HepG2 (cell line): ENCODE results near the gene HSPA1B. TPM values are rescaled to one million over a fixed set of nuclear protein-coding genes. Genes with fewer than 3 reads are reported as not detected.

Source experiments
- ATAD3A ChIP-seq: sonication (generic); formaldehyde crosslinking; IDR thresholded peaks from 2 replicates; pipeline ENCODE4 v1.4.0; 2020; ENCODE audit warnings: missing genetic modification reagents
- CEBPB ChIP-seq: IDR thresholded peaks from 2 replicates; pipeline ENCODE4 v1.6.1; 2011; ENCODE audit warnings: low read depth, low read length, improper control_type of control experiment, borderline replicate concordance
- JUND ChIP-seq: sonication (generic); formaldehyde crosslinking; IDR thresholded peaks from 2 replicates; pipeline ENCODE4 v1.8.0; 2022; ENCODE audit warnings: mild to moderate bottlenecking, missing genetic modification reagents
- LBX2 ChIP-seq: sonication (generic); formaldehyde crosslinking; IDR thresholded peaks from 2 replicates; pipeline ENCODE4 v1.5.0; 2020; ENCODE audit warnings: missing genetic modification reagents, mild to moderate bottlenecking, borderline replicate concordance
- NR2F2 ChIP-seq: IDR thresholded peaks from 2 replicates; pipeline ENCODE4 v1.6.1; 2012; ENCODE audit warnings: low read depth, inconsistent platforms, borderline replicate concordance
- PHF8 ChIP-seq: sonication (generic); formaldehyde crosslinking; IDR thresholded peaks from 2 replicates; pipeline ENCODE4 v1.5.0; 2020; ENCODE audit warnings: missing genetic modification reagents
- RORA ChIP-seq: sonication (generic); formaldehyde crosslinking; IDR thresholded peaks from 2 replicates; pipeline ENCODE4 v1.5.0; 2020; ENCODE audit warnings: mild to moderate bottlenecking, missing genetic modification reagents, moderate library complexity
- TBX2 ChIP-seq: sonication (generic); formaldehyde crosslinking; IDR thresholded peaks from 2 replicates; pipeline ENCODE4 v1.5.0; 2020; ENCODE audit warnings: missing genetic modification reagents, mild to moderate bottlenecking, borderline replicate concordance
- YEATS2 ChIP-seq: sonication (generic); formaldehyde crosslinking; IDR thresholded peaks from 2 replicates; pipeline ENCODE4 v1.4.0; 2020; ENCODE audit warnings: missing genetic modification reagents, borderline replicate concordance
- ZNF33B ChIP-seq: sonication (generic); formaldehyde crosslinking; IDR thresholded peaks from 2 replicates; pipeline ENCODE4 v1.5.1; 2020; ENCODE audit warnings: mild to moderate bottlenecking, missing genetic modification reagents
- ZNF44 ChIP-seq: sonication (generic); formaldehyde crosslinking; IDR thresholded peaks from 2 replicates; pipeline ENCODE4 v1.5.1; 2020; ENCODE audit warnings: mild to moderate bottlenecking, missing genetic modification reagents
- ZNF468 ChIP-seq: sonication (generic); formaldehyde crosslinking; IDR thresholded peaks from 2 replicates; pipeline ENCODE4 v1.8.0; 2022; ENCODE audit warnings: mild to moderate bottlenecking, moderate library complexity, missing genetic modification reagents
- ZNF598 ChIP-seq: sonication (generic); formaldehyde crosslinking; IDR thresholded peaks from 2 replicates; pipeline ENCODE4 v1.5.1; 2020; ENCODE audit warnings: mild to moderate bottlenecking, missing genetic modification reagents, borderline replicate concordance
- ZNF674 ChIP-seq: sonication (generic); formaldehyde crosslinking; IDR thresholded peaks from 2 replicates; pipeline ENCODE4 v1.5.0; 2020; ENCODE audit warnings: low read depth, mild to moderate bottlenecking, missing genetic modification reagents
- ZNF746 ChIP-seq: sonication (generic); formaldehyde crosslinking; IDR thresholded peaks from 2 replicates; pipeline ENCODE4 v1.8.0; 2022; ENCODE audit warnings: mild to moderate bottlenecking, missing genetic modification reagents
- ZNF747 ChIP-seq: sonication (generic); formaldehyde crosslinking; IDR thresholded peaks from 2 replicates; pipeline ENCODE4 v1.8.1; 2023; ENCODE audit warnings: missing genetic modification reagents, mild to moderate bottlenecking, borderline replicate concordance
- ZNF788 ChIP-seq: sonication (generic); formaldehyde crosslinking; IDR thresholded peaks from 2 replicates; pipeline ENCODE4 v1.5.0; 2020; ENCODE audit warnings: mild to moderate bottlenecking, missing genetic modification reagents, borderline replicate concordance
- polyA plus RNA-seq, 8 experiments: library from polyadenylated mRNA; depleted of rRNA in 3 of 8; stranded (reverse) in 7 of 8; unstranded in 1 of 8; fragments of >200 nt; fragmentation: Illumina TruSeq in 4 of 8; extraction: Trizol in 4 of 8; gene quantifications; 2 replicates each; pipeline versions ENCODE4 v1.2.1 to v1.2.3, GENCODE V29; 2011 to 2016; ENCODE audit warnings: low read depth in 4 of 8, missing spikeins in 1 of 8, mixed read lengths in 1 of 8; ENCODE audit not compliant: insufficient read depth in 1 of 8
- total RNA-seq, 5 experiments: library from RNA; depleted of rRNA; stranded (reverse); fragments of >200 nt; fragmentation: Illumina TruSeq; extraction: Trizol; gene quantifications; 2 replicates each; pipeline ENCODE4 v1.2.3, GENCODE V29; 2016; ENCODE audit warnings: low read depth in 1 of 5
- TF ChIP-seq, protein P1 (sequence below), 2 experiments: IDR thresholded peaks; 2 replicates each; pipeline ENCODE4 v1.6.1; 2011 to 2012; ENCODE audit warnings: low read length in 2 of 2, borderline replicate concordance in 1 of 2, low read depth in 1 of 2, mild to moderate bottlenecking in 1 of 2, moderate library complexity in 1 of 2
- TF ChIP-seq, protein P2 (sequence below): IDR thresholded peaks from 2 replicates; pipeline ENCODE4 v1.6.1; 2016; ENCODE audit warnings: missing compliant biosample characterization, missing genetic modification reagents, borderline replicate concordance

The HSPA1B gene
- total and polyA plus RNA-seq, 2 of the 13 experiments (the other 11 are each of a cell fraction or from before 2014, with no cell fraction given), result 26.0 to 186 TPM

DNA sequence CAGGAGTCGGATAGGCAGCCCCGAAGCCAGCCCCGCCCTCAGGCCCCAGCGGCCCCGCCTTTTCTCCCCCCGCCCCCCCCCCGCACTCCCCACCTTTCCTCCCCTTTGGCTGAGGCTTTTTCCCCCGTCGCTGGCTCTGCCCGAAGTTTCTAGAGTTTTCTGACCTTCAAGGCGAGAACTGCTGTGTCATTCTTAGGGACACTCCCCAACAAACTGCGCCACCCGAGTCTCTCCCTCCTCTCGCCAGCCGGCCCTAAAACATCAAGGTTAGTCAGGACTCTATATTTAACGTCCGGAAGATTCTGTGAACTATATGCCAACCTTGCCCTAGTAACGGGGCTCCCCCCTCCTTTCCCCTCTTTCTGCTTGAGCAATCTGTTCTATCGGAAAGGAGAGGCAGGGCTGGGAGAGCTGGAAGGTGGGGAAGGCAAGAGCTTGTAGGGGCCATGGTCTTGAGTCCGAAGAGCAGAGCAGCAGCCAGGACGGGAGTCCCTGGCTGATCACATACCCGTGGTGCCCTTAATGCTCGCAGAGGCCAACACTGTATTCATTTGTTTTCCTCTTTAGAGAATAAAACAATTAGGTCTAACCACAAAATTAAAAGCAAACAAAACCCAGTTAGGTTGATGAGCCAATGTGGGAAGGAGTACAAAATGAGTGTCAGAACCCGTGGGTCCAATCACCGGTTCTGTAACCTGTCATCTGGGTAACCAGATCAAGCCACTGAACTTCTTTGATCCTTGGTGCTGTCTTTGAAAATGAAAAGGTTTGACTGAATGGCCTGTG, 5.3 kb upstream of the HSPA1B start (continued):
- TF ChIP-seq ZNF746 (CRISPR knock-in tag), result peak; percentile 51; the same call in 1 of the 2 replicates
- TF ChIP-seq PHF8 (CRISPR knock-in tag), result peak; percentile 16; the same call in 1 of the 2 replicates
- TF ChIP-seq NR2F2, result 0 out of 2 replicates have a peak, but pooled peaks have one; percentile 6
- peak; percentile 45; the same call in 1 of the 2 replicates for TF ChIP-seq YEATS2 (CRISPR knock-in tag)
- 0 out of 2 replicates have a peak, but pooled peaks have one; percentile 49 for TF ChIP-seq ZNF33B
- peak; percentile 73 for TF ChIP-seq TBX2
- 0 out of 2 replicates have a peak, but pooled peaks have one; percentile 23 for TF ChIP-seq ZNF674 (CRISPR knock-in tag)
- peak; percentile 36; the same call in 1 of the 2 replicates for TF ChIP-seq CEBPB
- TF ChIP-seq, protein P1, sequence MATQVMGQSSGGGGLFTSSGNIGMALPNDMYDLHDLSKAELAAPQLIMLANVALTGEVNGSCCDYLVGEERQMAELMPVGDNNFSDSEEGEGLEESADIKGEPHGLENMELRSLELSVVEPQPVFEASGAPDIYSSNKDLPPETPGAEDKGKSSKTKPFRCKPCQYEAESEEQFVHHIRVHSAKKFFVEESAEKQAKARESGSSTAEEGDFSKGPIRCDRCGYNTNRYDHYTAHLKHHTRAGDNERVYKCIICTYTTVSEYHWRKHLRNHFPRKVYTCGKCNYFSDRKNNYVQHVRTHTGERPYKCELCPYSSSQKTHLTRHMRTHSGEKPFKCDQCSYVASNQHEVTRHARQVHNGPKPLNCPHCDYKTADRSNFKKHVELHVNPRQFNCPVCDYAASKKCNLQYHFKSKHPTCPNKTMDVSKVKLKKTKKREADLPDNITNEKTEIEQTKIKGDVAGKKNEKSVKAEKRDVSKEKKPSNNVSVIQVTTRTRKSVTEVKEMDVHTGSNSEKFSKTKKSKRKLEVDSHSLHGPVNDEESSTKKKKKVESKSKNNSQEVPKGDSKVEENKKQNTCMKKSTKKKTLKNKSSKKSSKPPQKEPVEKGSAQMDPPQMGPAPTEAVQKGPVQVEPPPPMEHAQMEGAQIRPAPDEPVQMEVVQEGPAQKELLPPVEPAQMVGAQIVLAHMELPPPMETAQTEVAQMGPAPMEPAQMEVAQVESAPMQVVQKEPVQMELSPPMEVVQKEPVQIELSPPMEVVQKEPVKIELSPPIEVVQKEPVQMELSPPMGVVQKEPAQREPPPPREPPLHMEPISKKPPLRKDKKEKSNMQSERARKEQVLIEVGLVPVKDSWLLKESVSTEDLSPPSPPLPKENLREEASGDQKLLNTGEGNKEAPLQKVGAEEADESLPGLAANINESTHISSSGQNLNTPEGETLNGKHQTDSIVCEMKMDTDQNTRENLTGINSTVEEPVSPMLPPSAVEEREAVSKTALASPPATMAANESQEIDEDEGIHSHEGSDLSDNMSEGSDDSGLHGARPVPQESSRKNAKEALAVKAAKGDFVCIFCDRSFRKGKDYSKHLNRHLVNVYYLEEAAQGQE (IDR thresholded peaks at IDR 0.05; ENCODE audit: borderline replicate concordance in 1 of 2, low read depth in 1 of 2, low read length in 2 of 2), result peak in 1 of 2 experiments; percentile 49; a peak in 1 of 4 replicates
- no peak for TF ChIP-seq LBX2 (CRISPR knock-in tag)
- no peak for TF ChIP-seq ATAD3A
- TF ChIP-seq ZNF788 (CRISPR knock-in tag), result peak; percentile 42; the same call in 1 of the 2 replicates
- TF ChIP-seq, protein P2, sequence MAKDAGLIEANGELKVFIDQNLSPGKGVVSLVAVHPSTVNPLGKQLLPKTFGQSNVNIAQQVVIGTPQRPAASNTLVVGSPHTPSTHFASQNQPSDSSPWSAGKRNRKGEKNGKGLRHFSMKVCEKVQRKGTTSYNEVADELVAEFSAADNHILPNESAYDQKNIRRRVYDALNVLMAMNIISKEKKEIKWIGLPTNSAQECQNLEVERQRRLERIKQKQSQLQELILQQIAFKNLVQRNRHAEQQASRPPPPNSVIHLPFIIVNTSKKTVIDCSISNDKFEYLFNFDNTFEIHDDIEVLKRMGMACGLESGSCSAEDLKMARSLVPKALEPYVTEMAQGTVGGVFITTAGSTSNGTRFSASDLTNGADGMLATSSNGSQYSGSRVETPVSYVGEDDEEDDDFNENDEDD (CRISPR knock-in tag), result peak; percentile 62; the same call in 1 of the 2 replicates
- TF ChIP-seq RORA, result no peak
- TF ChIP-seq ZNF747 (CRISPR knock-in tag), result 0 out of 2 replicates have a peak, but pooled peaks have one; percentile 69
- no peak for TF ChIP-seq ZNF598 (CRISPR knock-in tag)
- TF ChIP-seq ZNF468 (CRISPR knock-in tag), result no peak
- no peak for TF ChIP-seq JUND (CRISPR knock-in tag)
- no peak; the same call in 1 of the 2 replicates for TF ChIP-seq ZNF44
